HG03571 (cell line): ENCODE measurements around the gene ZNF226.
"Not testable (repeated sequence)": the region's sequence is repeated elsewhere in the genome, so short reads cannot be mapped to it uniquely, and the experiment has no call there.

Source experiments
- ATAC-seq: cut with Tn5 transposase; IDR thresholded peaks from one replicate; pipeline ENCODE4 v1.9.1; 2021; ENCODE audit not compliant: unreplicated experiment

ZNF226 gene

GRCh38 chr19:44164673-44165512 lies at the start of gene ZNF226:
ZNF226 (plus strand) TSS chr19:44165100; CDS start chr19:44170081, 4,981 bp downstream.
- peak; percentile 78 for ATAC-seq

GRCh38 chr19:44121162-44121561 lies 43.7 kb upstream of the ZNF226 start:
- not testable (repeated sequence) for ATAC-seq

GRCh38 chr19:44131955-44132354 lies 32.9 kb upstream of the ZNF226 start:
- ATAC-seq = no peak

GRCh38 chr19:44141191-44142058 lies 23.5 kb upstream of the ZNF226 start, which contains the start of gene ZNF234:
ZNF234 (plus strand) TSS chr19:44141554; CDS start chr19:44144633, 3,079 bp downstream.
- ATAC-seq = peak; percentile 77

- no peak for ATAC-seq
These were observed 22.9 kb upstream of the ZNF226 start for GRCh38 chr19:44142059-44142433.

GRCh38 chr19:44149776-44150175 lies 15.1 kb upstream of the ZNF226 start:
- ATAC-seq = no peak

- ATAC-seq = no peak
These were observed 13.4 kb upstream of the ZNF226 start for GRCh38 chr19:44151491-44151890.

- ATAC-seq = no peak
These were observed 8.4 kb upstream of the ZNF226 start for GRCh38 chr19:44156475-44156874.

GRCh38 chr19:44163789-44164188 lies 1.1 kb upstream of the ZNF226 start:
- no peak for ATAC-seq

GRCh38 chr19:44164327-44164672 lies 600 bp upstream of the ZNF226 start:
- peak; percentile 22 for ATAC-seq

- ATAC-seq = not testable (repeated sequence)
These were observed 5.8 kb downstream of the ZNF226 start for GRCh38 chr19:44170660-44171059.

- ATAC-seq = no peak
These were observed 11.7 kb downstream of the ZNF226 start for GRCh38 chr19:44176590-44176989.

GRCh38 chr19:44180968-44181367 lies 16.1 kb downstream of the ZNF226 start:
- ATAC-seq = no peak

GRCh38 chr19:44182145-44182544 lies 17.2 kb downstream of the ZNF226 start:
- no peak for ATAC-seq

GRCh38 chr19:44190020-44190419 lies 25.1 kb downstream of the ZNF226 start:
- ATAC-seq = no peak

GRCh38 chr19:44192127-44192526 lies 27.2 kb downstream of the ZNF226 start:
- ATAC-seq = no peak

- no peak for ATAC-seq
These were observed 31.9 kb downstream of the ZNF226 start for GRCh38 chr19:44196772-44197171.

GRCh38 chr19:44202470-44202869 lies 37.6 kb downstream of the ZNF226 start:
- no peak for ATAC-seq

GRCh38 chr19:44202974-44203373 lies 38.1 kb downstream of the ZNF226 start:
- ATAC-seq = no peak

GRCh38 chr19:44203877-44204276 lies 39.0 kb downstream of the ZNF226 start:
- ATAC-seq = not testable (repeated sequence)

GRCh38 chr19:44204772-44205171 lies 39.9 kb downstream of the ZNF226 start:
- ATAC-seq = no peak
